Ramos (cell line): Measurements from ENCODE around the gene BPIFB1.

Source experiments
- in situ Hi-C: fragments of 300-500 bp; cut with MboI; formaldehyde crosslinking; loops from one replicate; pipeline ENCODE4 v1.14.3; 2022; ENCODE audit warnings: low sequenced_read_pairs; ENCODE audit not compliant: unreplicated experiment

The BPIFB1 gene

GRCh38 chr20:33267701-33268100, 15.3 kb upstream of the BPIFB1 start:
- in situ Hi-C loops: no loop called here

GRCh38 chr20:33272155-33272873, 10.7 kb upstream of the BPIFB1 start:
- in situ Hi-C loops: no loop called here

- in situ Hi-C loops: no loop called here
Measured at GRCh38 chr20:33273117-33273851, 9.7 kb upstream of the BPIFB1 start.

- in situ Hi-C loops: no loop called here
Measured at GRCh38 chr20:33275215-33275614, 7.8 kb upstream of the BPIFB1 start.

- in situ Hi-C loops: no loop called here
Measured at GRCh38 chr20:33275871-33276270, 7.1 kb upstream of the BPIFB1 start.

GRCh38 chr20:33276303-33277113, 6.5 kb upstream of the BPIFB1 start:
- in situ Hi-C loops: no loop called here

GRCh38 chr20:33277471-33278441, 5.3 kb upstream of the BPIFB1 start:
- in situ Hi-C loops: no loop called here

- in situ Hi-C loops: no loop called here
Measured at GRCh38 chr20:33278700-33279099, 4.3 kb upstream of the BPIFB1 start.

GRCh38 chr20:33279261-33279910, 3.6 kb upstream of the BPIFB1 start:
- in situ Hi-C loops: no loop called here

GRCh38 chr20:33280000-33280680, 2.9 kb upstream of the BPIFB1 start:
- in situ Hi-C loops: no loop called here

- in situ Hi-C loops: no loop called here
Measured at GRCh38 chr20:33280775-33281174, 2.2 kb upstream of the BPIFB1 start.

GRCh38 chr20:33281550-33282146, 1.4 kb upstream of the BPIFB1 start:
- in situ Hi-C loops: no loop called here

- in situ Hi-C loops: no loop called here
Measured at GRCh38 chr20:33282196-33282934, 649 bp upstream of the BPIFB1 start.

GRCh38 chr20:33284284-33284683, 1.3 kb downstream of the BPIFB1 start:
- in situ Hi-C loops: no loop called here

- in situ Hi-C loops: no loop called here
Measured at GRCh38 chr20:33284937-33285336, 1.9 kb downstream of the BPIFB1 start.

GRCh38 chr20:33285861-33286495, 3.0 kb downstream of the BPIFB1 start:
- in situ Hi-C loops: no loop called here

- in situ Hi-C loops: no loop called here
Measured at GRCh38 chr20:33287884-33288283, 4.9 kb downstream of the BPIFB1 start.
